HG03175 (cell line): ENCODE results near the gene MGARP.
A peak's percentile ranks its signal among the peaks of the same experiment; 100 is the strongest.

Source experiments
- ATAC-seq: cut with Tn5 transposase; IDR thresholded peaks from one replicate; pipeline ENCODE4 v1.9.1; 2021; ENCODE audit warnings: mild to moderate bottlenecking, moderate library complexity; ENCODE audit not compliant: unreplicated experiment

MGARP gene

DNA sequence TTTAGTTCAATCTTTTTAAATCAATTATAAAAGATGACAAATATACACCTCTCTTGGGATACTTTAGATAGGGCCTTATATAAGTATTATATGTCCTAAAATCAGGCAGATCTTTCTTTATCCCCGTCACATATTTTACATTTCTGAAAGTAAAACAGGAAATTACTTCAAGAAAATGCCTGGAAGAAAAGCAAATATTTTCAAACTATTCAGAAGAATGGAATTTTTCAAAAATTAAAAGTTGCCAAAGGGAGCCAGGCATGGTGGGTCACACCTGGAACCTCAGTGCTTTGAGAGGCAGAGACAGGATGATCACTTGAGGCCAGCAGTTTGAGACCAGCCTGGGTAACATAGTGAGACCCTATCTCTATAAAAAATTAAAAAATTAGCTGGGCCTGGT lies 34.4 kb downstream of the MGARP start:
- no peak for ATAC-seq

DNA sequence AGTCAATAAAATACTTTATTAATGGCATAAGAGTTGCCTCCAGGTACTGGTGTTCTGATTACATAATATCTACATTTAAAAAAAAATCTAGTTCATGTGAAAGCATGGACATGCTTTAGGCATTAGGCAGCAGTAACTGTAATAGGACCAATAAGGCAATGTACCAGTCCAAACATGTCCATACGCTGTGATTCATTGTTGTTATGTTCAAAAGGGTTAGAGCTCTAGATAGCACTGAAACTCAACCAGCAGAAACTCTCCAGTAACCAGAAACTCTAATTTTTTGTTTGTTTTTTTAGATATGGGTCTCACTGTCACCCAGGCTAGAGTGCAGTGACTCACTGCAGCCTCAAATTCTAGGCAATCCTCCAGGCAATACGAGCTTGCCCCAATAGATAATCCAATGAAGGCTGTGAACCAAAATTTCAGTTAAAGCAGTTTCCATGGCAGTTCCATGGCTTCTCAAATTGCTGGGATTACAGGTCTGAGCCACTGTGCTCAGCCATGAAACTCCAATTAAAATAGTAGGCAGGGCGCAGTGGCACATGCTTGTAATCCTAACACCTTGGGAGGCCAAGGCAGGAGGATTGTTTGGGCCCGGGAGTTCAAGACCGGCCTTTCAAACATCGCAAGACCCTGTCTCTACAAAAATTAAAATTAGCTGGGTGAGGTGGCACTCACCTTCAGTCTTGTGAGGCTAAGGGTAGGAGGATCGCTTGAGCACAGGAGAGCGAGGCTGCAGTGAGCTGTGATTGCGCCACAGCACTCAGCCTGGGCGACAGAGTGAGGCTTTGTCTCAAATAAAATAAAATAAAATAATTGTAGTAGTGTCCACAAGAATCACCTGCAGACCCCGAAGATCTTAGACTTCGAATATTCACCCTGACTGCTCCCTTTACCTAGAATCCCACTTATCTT lies 36.3 kb downstream of the MGARP start:
- no peak for ATAC-seq

GRCh38 chr4:139242511-139243051 lies 37.4 kb downstream of the MGARP start:
- ATAC-seq = no peak

DNA sequence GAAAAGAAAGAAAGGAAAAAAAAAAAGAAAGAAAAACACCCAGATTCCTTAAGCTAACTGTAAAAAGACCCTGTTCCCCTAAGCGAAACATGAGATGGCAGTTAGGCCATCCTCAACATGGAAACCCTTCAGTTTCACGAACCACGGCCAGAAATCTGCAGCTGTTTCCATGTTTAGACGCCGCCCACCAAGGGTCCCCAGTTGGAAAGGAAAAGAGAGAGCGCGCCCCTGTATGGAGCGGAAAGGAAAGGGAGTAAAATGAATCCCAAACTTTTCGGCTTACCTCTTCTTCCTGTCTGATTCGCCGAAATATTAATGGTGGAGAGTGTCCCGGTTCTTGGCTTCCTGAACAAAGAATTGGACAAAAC lies 38.3 kb downstream of the MGARP start:
- no peak for ATAC-seq

DNA sequence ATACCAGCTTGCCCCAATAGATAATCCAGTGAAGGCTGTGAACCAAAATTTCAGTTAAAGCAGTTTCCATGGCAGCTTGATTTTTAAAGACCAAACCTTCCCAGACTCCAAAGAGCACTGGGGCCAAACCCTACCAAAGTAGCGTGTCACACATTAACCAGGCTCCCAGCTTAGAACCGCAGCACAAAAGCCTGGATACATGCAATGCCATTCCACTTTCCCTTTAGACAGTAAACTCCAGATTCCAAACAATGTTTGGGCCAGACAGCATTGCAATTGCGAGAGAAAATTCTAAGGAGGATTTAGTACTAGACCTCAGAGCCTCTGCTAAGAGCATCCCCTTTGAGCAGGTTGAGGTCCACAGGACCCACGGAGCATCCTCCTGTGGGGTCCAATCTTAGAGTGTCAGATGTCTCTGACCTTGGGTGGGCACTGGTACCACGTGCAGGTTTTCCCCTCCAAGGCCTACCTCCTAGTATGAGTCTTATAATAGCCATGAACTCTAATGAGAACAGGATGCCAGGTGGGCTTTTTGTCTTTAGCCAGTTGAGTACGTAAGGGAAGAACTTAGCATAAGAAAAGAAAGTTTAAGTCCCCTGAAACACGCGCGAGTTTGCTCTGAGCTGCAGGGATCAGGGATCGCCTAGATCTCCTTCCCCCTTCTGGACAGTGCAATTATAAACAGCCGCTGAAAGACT lies 38.8 kb downstream of the MGARP start:
- no peak for ATAC-seq

DNA sequence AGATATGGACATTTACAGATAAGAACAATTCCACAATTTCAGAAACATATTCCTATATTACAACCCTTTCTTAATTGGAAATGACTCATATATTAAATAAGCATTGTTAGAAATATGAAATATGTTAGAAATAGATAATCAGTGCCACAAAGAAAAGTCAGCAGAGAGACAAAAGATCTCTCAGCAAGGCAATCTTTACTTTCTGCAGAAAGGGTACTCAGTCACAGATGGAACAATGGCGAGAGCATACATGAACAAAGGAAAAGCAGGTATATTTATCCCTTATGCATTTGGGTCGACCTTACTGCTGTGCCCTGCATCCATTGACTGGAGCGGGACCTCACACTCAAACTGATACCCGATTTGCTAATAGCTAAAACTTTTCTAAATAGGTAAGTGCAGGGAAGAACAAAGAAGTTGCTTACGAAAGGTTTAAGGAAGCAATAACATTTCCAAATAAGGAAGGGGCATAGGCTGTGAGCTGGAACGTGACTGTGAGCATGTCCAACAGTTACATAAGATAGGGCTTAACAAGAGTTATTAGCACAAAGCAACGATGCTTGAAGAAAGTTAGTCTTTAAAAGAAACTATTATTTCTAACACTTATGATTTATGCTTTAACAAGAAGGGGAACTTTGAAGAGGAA lies 40.8 kb downstream of the MGARP start:
- no peak for ATAC-seq

DNA sequence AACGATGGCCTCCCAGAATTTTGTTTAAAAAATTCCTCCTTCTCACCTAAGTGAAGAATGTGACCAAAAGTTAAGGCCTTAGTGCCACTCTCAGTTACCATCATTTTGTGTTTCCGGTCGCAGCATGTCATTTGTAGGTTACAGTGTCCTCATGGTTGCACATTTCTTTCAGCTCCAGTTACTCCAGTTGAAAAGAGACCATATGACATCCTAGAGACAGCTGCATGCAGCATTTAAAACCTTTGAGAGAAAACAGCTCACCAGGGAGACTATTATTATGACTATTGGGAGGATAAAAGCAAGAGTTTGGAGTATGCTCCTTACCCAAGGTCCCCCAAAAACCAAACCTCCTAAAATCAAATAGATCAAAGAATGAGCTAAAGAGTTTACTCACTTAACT lies 45.8 kb downstream of the MGARP start:
- ATAC-seq = no peak

GRCh38 chr4:139229534-139230039 lies 50.4 kb downstream of the MGARP start:
- peak; percentile 75 for ATAC-seq

DNA sequence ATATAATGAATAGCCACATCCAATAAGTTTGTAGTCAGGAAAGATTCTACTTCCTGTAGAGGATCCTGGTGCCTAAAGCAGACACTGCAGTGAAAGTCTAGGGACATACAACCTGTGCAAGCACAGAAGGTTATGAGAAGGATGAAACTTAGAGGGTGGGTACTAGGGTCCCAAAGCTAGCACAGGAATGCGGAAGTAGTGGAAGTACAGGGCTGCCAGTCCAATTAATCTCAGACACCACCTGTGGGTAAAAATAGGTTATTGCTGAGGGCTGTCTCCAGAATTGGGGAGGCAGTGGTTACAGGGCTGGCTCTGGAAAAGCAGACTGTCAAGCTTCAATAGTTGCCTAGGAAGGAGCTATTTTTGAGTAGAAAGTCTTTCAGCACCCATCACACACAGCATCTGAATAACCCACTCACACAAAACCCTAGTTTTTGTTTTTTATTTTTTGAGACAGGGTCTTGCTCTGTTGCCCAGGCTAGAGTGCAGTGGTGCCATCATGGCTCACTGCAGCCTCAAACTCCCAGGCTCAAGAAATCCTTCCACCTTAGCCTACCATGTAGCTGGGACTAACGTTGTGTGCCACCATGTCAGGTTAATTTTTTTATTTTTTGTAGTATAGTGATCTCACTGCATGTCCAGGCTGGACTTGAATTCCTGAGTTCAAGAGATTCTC lies 52.2 kb downstream of the MGARP start:
- ATAC-seq = peak; percentile 75

GRCh38 chr4:139223682-139224317 lies 56.2 kb downstream of the MGARP start:
- no peak for ATAC-seq

GRCh38 chr4:139222215-139222614 lies 57.8 kb downstream of the MGARP start:
- no peak for ATAC-seq

DNA sequence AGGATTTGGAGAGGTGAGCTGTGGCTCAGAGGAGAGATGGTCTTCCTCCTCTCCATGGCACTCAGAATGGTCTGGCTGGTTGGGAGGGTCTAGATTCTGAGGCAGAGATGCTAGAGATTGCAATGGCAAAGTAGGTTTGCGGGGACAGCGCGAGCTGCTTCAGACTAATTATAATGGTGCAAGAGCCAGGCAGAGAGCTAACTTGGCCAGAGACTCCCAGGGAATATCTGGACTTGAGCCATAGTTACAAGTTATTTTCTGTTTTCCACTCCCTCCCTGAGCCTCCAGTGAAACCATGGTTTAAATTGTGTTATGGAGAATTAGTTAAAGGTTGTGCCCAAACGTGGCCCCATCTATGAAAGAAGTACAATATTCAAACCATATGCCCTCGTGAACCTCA lies 58.3 kb downstream of the MGARP start:
- no peak for ATAC-seq

DNA sequence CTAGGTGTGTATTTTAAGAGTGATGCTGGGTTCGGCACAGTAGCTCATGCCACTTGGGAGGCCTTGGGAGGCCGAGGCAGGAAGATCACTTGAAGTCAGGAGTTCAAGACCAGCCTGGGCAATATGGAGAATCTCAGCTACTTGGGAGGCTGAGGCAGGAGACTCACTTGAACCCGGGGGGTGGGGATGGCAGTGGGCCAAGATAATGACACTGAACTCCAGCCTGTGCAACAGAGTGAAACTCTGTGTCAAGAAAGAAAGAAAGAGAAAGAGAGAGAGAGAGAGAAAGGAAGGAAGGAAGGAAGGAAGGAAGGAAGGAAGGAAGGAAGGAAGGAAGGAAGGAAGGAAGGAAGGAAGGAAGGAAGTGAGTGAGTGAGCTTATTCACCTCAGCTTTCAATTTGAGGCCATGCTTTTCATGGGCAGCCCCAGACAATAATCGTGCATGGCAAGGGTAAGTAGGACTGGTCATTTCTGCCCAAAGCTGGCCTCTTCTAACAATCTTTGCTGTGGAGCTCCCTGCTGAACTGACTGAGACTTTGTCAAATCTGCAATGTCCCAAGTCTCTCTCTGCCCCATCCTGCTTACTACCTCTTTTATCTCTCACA lies 60.5 kb downstream of the MGARP start:
- ATAC-seq = no peak
